Measurements from ENCODE around the gene SH3PXD2A.

The SH3PXD2A gene

GRCh38 chr10:103879831-103880230, 24.5 kb upstream of the SH3PXD2A start:
- no peak for DNase-seq (ENCODE audit: low read depth)
- no peak for TF ChIP-seq CTCF (IDR thresholded peaks at IDR 0.05; ENCODE audit: low read depth, low read length, missing control alignments)
- in situ Hi-C loops (cut with HindIII; ENCODE audit: low sequenced_read_pairs) = no loop called here
- no peak overlapping the region for H3K4me3 ChIP-seq (ENCODE audit: low read depth, low read length)

- in situ Hi-C loops (cut with HindIII; ENCODE audit: low sequenced_read_pairs) = no loop called here
Observed at GRCh38 chr10:103879409-103879808, 24.0 kb upstream of the SH3PXD2A start.

GRCh38 chr10:103877861-103878260, 22.5 kb upstream of the SH3PXD2A start:
- H3K4me3 ChIP-seq (ENCODE audit: low read depth, low read length) = no peak overlapping the region
- no peak for DNase-seq (ENCODE audit: low read depth)
- no peak for TF ChIP-seq CTCF (IDR thresholded peaks at IDR 0.05; ENCODE audit: low read depth, low read length, missing control alignments)
- in situ Hi-C loops (cut with HindIII; ENCODE audit: low sequenced_read_pairs) = no loop called here

More at GRCh38 chr10:103879409-103879808, 24.0 kb upstream of the SH3PXD2A start:
- no peak overlapping the region for H3K4me3 ChIP-seq (ENCODE audit: low read depth, low read length)
- DNase-seq (ENCODE audit: low read depth) = no peak
- TF ChIP-seq CTCF (IDR thresholded peaks at IDR 0.05; ENCODE audit: low read depth, low read length, missing control alignments) = no peak

GRCh38 chr10:103876155-103876554, 20.8 kb upstream of the SH3PXD2A start:
- no peak overlapping the region for H3K4me3 ChIP-seq (ENCODE audit: low read depth, low read length)

GRCh38 chr10:103874730-103875129, 19.4 kb upstream of the SH3PXD2A start:
- no peak for DNase-seq (ENCODE audit: low read depth)
- H3K4me3 ChIP-seq (ENCODE audit: low read depth, low read length) = no peak overlapping the region
- no peak for TF ChIP-seq CTCF (IDR thresholded peaks at IDR 0.05; ENCODE audit: low read depth, low read length, missing control alignments)
- in situ Hi-C loops (cut with HindIII; ENCODE audit: low sequenced_read_pairs) = loop anchor here (25.0 kb wide), 1 partner anchor 262 kb away; no protein-coding TSS in a partner anchor

More at GRCh38 chr10:103876155-103876554, 20.8 kb upstream of the SH3PXD2A start:
- TF ChIP-seq CTCF (IDR thresholded peaks at IDR 0.05; ENCODE audit: low read depth, low read length, missing control alignments) = no peak
- no peak for DNase-seq (ENCODE audit: low read depth)
- in situ Hi-C loops (cut with HindIII; ENCODE audit: low sequenced_read_pairs) = no loop called here

GRCh38 chr10:103872137-103872931, 17.0 kb upstream of the SH3PXD2A start:
- in situ Hi-C loops (cut with HindIII; ENCODE audit: low sequenced_read_pairs) = loop anchor here (25.0 kb wide), 1 partner anchor 260 kb away; no protein-coding TSS in a partner anchor
- no peak for TF ChIP-seq CTCF (IDR thresholded peaks at IDR 0.05; ENCODE audit: low read depth, low read length, missing control alignments)
- H3K4me3 ChIP-seq (ENCODE audit: low read depth, low read length) = no peak overlapping the region
- DNase-seq (ENCODE audit: low read depth) = no peak

All from astrocyte of the cerebellum (primary cell).